ENCODE measurements around the gene BCCIP. TPM values are rescaled to one million over a fixed set of nuclear protein-coding genes. Genes with fewer than 3 reads are reported as not detected.

Gene BCCIP
- total RNA-seq, 2 donors from 2014 or later, result 22.5 to 49.2 TPM

- Histone ChIP-seq H3K27ac (no peak overlapping the region), H3K27me3 (replicated peaks; ENCODE audit: insufficient read depth) (no peaks in the 10 kb centered on the region), H3K4me3 (no peak overlapping the region), H3K36me3 (peaks cover 3% of the 10 kb centered on the region), H3K4me1 (ENCODE audit: control insufficient read depth in 1 of 2, low read depth in 2 of 2) (no peaks in the 10 kb centered on the region), H3K9me3 (peaks cover 7% of the 10 kb centered on the region)
- DNase-seq (ENCODE audit: low spot score) (no peak), ATAC-seq (ENCODE audit: insufficient number of reproducible peaks, low FRiP score, low read depth) (no peak)
- no peak for TF ChIP-seq CTCF (IDR thresholded peaks at IDR 0.05)
Observed at GRCh38 chr10:125880719-125881118, 57.4 kb downstream of the BCCIP start.

GRCh38 chr10:125881192-125881591 is 57.8 kb downstream of the BCCIP start, which contains the start of gene DHX32:
Gene DHX32, minus strand, starts transcription at chr10:125881292. Its CDS starts 468 bp downstream, at chr10:125880824.
- no peak within 1 kb of the TSS for H3K27ac ChIP-seq
- no peak for TF ChIP-seq CTCF (IDR thresholded peaks at IDR 0.05)
- no peak for DNase-seq (ENCODE audit: low spot score)
- no peaks in the 10 kb centered on the region for H3K4me1 ChIP-seq (ENCODE audit: control insufficient read depth in 1 of 2, low read depth in 2 of 2)
- no peaks in the 10 kb centered on the region for H3K27me3 ChIP-seq (replicated peaks; ENCODE audit: insufficient read depth)
- peaks cover 3% of the 10 kb centered on the region for H3K36me3 ChIP-seq
- H3K9me3 ChIP-seq, result peaks cover 4% of the 10 kb centered on the region
- H3K4me3 ChIP-seq, result no peak within 1 kb of the TSS
- no peak for ATAC-seq (ENCODE audit: insufficient number of reproducible peaks, low FRiP score, low read depth)

- no peak overlapping the region for H3K4me3 ChIP-seq
- H3K4me1 ChIP-seq (ENCODE audit: control insufficient read depth in 1 of 2, low read depth in 2 of 2), result no peaks in the 10 kb centered on the region
- no peaks in the 10 kb centered on the region for H3K27me3 ChIP-seq (replicated peaks; ENCODE audit: insufficient read depth)
- no peak for ATAC-seq (ENCODE audit: insufficient number of reproducible peaks, low FRiP score, low read depth)
- TF ChIP-seq CTCF (IDR thresholded peaks at IDR 0.05), result no peak
- no peak for DNase-seq (ENCODE audit: low spot score)
- no peaks in the 10 kb centered on the region for H3K9me3 ChIP-seq
- no peaks in the 10 kb centered on the region for H3K36me3 ChIP-seq
- H3K27ac ChIP-seq, result no peak overlapping the region
Observed at GRCh38 chr10:125882596-125882995, 59.2 kb downstream of the BCCIP start.

- Histone ChIP-seq H3K27me3 (replicated peaks; ENCODE audit: insufficient read depth) (no peaks in the 10 kb centered on the region), H3K36me3 (no peaks in the 10 kb centered on the region), H3K4me1 (ENCODE audit: control insufficient read depth in 1 of 2, low read depth in 2 of 2) (no peaks in the 10 kb centered on the region), H3K4me3 (no peak overlapping the region), H3K27ac (no peak overlapping the region), H3K9me3 (no peaks in the 10 kb centered on the region)
- DNase-seq (ENCODE audit: low spot score) (no peak), ATAC-seq (ENCODE audit: insufficient number of reproducible peaks, low FRiP score, low read depth) (no peak)
- no peak for TF ChIP-seq CTCF (IDR thresholded peaks at IDR 0.05)
Observed at GRCh38 chr10:125883211-125883610, 59.9 kb downstream of the BCCIP start.

Other genes starting within 250 kb of the BCCIP start
- gene TEX36, start 140.4 kb upstream of the BCCIP start, total RNA-seq, result not detected
- 10 to 100 TPM; 14.2 to 28.6 TPM for gene EDRF1, start 103.8 kb upstream of the BCCIP start, total RNA-seq
- not detected for gene MMP21, start 47.7 kb upstream of the BCCIP start, total RNA-seq
- 10 to 100 TPM; 25.5 to 34.3 TPM for gene UROS, start 288 bp upstream of the BCCIP start, total RNA-seq
- 10 to 100 TPM; 11.1 to 14.0 TPM for gene DHX32, start 57.7 kb downstream of the BCCIP start, total RNA-seq
- gene FANK1, start 73.0 kb downstream of the BCCIP start, total RNA-seq, result not detected